HCT116 (cell line): ENCODE results near the gene PLBD2.

ENCODE experiments used
- EGR1 ChIP-seq: IDR thresholded peaks from 2 replicates; pipeline ENCODE4 v1.6.1; 2012; ENCODE audit warnings: low read depth
- POLR2AphosphoS5 ChIP-seq: IDR thresholded peaks from 2 replicates; pipeline ENCODE4 v1.6.1; 2011; ENCODE audit warnings: mild to moderate bottlenecking, low read depth, low read length, moderate library complexity
- RAD21 ChIP-seq: IDR thresholded peaks from 2 replicates; pipeline ENCODE4 v1.6.1; 2012; ENCODE audit warnings: low read depth, mild to moderate bottlenecking
- TF ChIP-seq, protein P1 (sequence below), 3 experiments: fragments of 200-600 bp in 1 of 3; sonication (generic) in 1 of 3; IDR thresholded peaks in 2 of 3; conservative IDR thresholded peaks in 1 of 3; 2 replicates each; pipeline ENCODE4 v1.5.1; 2012 to 2017; ENCODE audit warnings: low read depth in 2 of 3, low read length in 2 of 3, antibody characterized with exemption in 1 of 3, borderline replicate concordance in 1 of 3, control low read depth in 1 of 3, mild to moderate bottlenecking in 1 of 3, mixed read lengths in 1 of 3, mixed run types in 1 of 3, moderate library complexity in 1 of 3; ENCODE audit not compliant: insufficient read depth in 1 of 3
- TF ChIP-seq, protein P2 (sequence below): IDR thresholded peaks from 2 replicates; pipeline ENCODE4 v1.6.1; 2012; ENCODE audit warnings: low read depth
- TF ChIP-seq, protein P3 (sequence below): IDR thresholded peaks from 2 replicates; pipeline ENCODE4 v1.6.1; 2012

DNA sequence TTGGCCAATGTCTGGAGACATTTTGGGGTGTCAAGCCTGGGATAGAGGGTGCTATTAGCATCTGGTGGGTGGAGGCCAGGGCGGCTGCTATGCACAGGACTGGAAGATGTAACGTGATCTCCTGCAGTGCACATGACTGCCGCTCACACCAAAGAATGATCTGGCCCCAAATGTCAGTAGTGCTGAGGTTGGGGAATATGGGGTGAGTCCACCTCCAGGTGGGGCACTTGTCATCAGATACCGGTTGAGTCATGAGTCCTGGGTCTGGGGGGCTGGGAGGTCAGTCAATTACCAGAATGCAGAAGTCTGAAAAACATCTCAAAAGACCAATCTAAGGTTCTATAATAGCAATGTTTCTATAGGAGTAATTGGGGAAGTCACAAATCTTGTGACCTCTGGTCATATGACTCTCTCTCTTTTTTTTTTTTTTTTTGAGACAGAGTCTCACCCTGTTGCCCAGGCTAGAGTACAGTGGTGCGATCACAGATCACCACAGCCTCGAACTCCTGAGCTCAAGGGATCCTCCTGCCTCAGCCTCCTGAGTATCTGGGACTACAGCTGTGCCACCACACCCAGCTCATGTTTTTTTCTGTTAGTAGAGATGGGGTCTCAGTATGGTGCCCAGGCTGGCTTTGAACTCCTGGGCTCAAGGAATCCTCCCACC is 57.8 kb downstream of the PLBD2 start:
- TF ChIP-seq, protein P1, sequence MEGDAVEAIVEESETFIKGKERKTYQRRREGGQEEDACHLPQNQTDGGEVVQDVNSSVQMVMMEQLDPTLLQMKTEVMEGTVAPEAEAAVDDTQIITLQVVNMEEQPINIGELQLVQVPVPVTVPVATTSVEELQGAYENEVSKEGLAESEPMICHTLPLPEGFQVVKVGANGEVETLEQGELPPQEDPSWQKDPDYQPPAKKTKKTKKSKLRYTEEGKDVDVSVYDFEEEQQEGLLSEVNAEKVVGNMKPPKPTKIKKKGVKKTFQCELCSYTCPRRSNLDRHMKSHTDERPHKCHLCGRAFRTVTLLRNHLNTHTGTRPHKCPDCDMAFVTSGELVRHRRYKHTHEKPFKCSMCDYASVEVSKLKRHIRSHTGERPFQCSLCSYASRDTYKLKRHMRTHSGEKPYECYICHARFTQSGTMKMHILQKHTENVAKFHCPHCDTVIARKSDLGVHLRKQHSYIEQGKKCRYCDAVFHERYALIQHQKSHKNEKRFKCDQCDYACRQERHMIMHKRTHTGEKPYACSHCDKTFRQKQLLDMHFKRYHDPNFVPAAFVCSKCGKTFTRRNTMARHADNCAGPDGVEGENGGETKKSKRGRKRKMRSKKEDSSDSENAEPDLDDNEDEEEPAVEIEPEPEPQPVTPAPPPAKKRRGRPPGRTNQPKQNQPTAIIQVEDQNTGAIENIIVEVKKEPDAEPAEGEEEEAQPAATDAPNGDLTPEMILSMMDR (IDR thresholded peaks at IDR 0.05 in 2 of 3, conservative IDR thresholded peaks at IDR 0.05 in 1 of 3; ENCODE audit: borderline replicate concordance in 1 of 3, insufficient read depth in 1 of 3, low read depth in 2 of 3, low read length in 2 of 3), result no peak
- TF ChIP-seq POLR2AphosphoS5 (no peak), EGR1 (no peak), RAD21 (no peak)
- TF ChIP-seq, protein P2, sequence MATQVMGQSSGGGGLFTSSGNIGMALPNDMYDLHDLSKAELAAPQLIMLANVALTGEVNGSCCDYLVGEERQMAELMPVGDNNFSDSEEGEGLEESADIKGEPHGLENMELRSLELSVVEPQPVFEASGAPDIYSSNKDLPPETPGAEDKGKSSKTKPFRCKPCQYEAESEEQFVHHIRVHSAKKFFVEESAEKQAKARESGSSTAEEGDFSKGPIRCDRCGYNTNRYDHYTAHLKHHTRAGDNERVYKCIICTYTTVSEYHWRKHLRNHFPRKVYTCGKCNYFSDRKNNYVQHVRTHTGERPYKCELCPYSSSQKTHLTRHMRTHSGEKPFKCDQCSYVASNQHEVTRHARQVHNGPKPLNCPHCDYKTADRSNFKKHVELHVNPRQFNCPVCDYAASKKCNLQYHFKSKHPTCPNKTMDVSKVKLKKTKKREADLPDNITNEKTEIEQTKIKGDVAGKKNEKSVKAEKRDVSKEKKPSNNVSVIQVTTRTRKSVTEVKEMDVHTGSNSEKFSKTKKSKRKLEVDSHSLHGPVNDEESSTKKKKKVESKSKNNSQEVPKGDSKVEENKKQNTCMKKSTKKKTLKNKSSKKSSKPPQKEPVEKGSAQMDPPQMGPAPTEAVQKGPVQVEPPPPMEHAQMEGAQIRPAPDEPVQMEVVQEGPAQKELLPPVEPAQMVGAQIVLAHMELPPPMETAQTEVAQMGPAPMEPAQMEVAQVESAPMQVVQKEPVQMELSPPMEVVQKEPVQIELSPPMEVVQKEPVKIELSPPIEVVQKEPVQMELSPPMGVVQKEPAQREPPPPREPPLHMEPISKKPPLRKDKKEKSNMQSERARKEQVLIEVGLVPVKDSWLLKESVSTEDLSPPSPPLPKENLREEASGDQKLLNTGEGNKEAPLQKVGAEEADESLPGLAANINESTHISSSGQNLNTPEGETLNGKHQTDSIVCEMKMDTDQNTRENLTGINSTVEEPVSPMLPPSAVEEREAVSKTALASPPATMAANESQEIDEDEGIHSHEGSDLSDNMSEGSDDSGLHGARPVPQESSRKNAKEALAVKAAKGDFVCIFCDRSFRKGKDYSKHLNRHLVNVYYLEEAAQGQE, result no peak
- TF ChIP-seq, protein P3, sequence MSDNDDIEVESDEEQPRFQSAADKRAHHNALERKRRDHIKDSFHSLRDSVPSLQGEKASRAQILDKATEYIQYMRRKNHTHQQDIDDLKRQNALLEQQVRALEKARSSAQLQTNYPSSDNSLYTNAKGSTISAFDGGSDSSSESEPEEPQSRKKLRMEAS, result no peak
